WTC11 (cell line): Measurements from ENCODE around the gene HOXB3.

Source experiments
- AFF4 ChIP-seq: sonication (generic); formaldehyde crosslinking; IDR thresholded peaks from 2 replicates; pipeline ENCODE4 v1.8.1; 2023; ENCODE audit warnings: mild to moderate bottlenecking, missing genetic modification reagents, borderline replicate concordance
- ATF3 ChIP-seq: sonication (generic); formaldehyde crosslinking; conservative IDR thresholded peaks from 2 replicates; pipeline ENCODE4 v1.8.1; 2022; ENCODE audit warnings: mild to moderate bottlenecking, missing genetic modification reagents
- CTCF ChIP-seq: fragments of 200-600 bp; IDR thresholded peaks from 2 replicates; pipeline ENCODE4 v1.8.0; 2022; ENCODE audit warnings: antibody characterized with exemption
- EMX1 ChIP-seq: fragments of 250-450 bp; sonication (Bioruptor Pico); IDR thresholded peaks from 2 replicates; pipeline ENCODE4 v1.8.0; 2021; ENCODE audit warnings: mild to moderate bottlenecking
- JUN ChIP-seq: sonication (generic); formaldehyde crosslinking; IDR thresholded peaks from 2 replicates; pipeline ENCODE4 v1.8.0; 2023; ENCODE audit warnings: mild to moderate bottlenecking, missing genetic modification reagents
- PREB ChIP-seq: sonication (generic); formaldehyde crosslinking; IDR thresholded peaks from 2 replicates; pipeline ENCODE4 v1.8.1; 2022; ENCODE audit warnings: mild to moderate bottlenecking, missing genetic modification reagents, moderate library complexity, borderline replicate concordance
- SOX15 ChIP-seq: fragments of 250-450 bp; sonication (Bioruptor Pico); IDR thresholded peaks from 2 replicates; pipeline ENCODE4 v1.9.0; 2021; ENCODE audit warnings: mild to moderate bottlenecking
- USF2 ChIP-seq: sonication (generic); formaldehyde crosslinking; IDR thresholded peaks from 2 replicates; pipeline ENCODE4 v1.8.1; 2023; ENCODE audit warnings: mild to moderate bottlenecking, missing genetic modification reagents, moderate library complexity

GRCh38 chr17:48587276-48588073 lies 2.6 kb downstream of the HOXB3 start:
- TF ChIP-seq CTCF, result no peak
- TF ChIP-seq SOX15 (CRISPR knock-in tag), result no peak
- no peak for TF ChIP-seq JUN (CRISPR knock-in tag)
- no peak for TF ChIP-seq EMX1
- TF ChIP-seq USF2, result no peak
- TF ChIP-seq AFF4, result no peak
- no peak for TF ChIP-seq ATF3 (CRISPR knock-in tag)
- TF ChIP-seq PREB, result no peak
